Esophagus squamous epithelium (tissue), 4 donors: Measurements from ENCODE around the gene IL5RA.

Source experiments
- CTCF ChIP-seq, 6 experiments: fragments of 450-650 bp in 4 of 6; fragments of 200-600 bp in 2 of 6; sonication (generic) in 2 of 6; IDR thresholded peaks; one replicate each; pipeline ENCODE4 v1.5.1; 2016 to 2019; ENCODE audit warnings: antibody characterized with exemption in 6 of 6, mild to moderate bottlenecking in 4 of 6, moderate library complexity in 4 of 6
- POLR2A ChIP-seq, 4 donors: fragments of 450-650 bp; IDR thresholded peaks; one replicate each; pipeline ENCODE4 v1.6.1; 2017; ENCODE audit warnings: antibody characterized with exemption in 4 of 4, mild to moderate bottlenecking in 4 of 4, moderate library complexity in 3 of 4

GRCh38 chr3:3119393-3119851 lies 9.2 kb upstream of the IL5RA start:
- TF ChIP-seq POLR2A (IDR thresholded peaks at IDR 0.05) (no peak), CTCF (IDR thresholded peaks at IDR 0.05) (no peak)
